Stimulated activated CD8-positive, alpha-beta memory T cell treated with anti-CD3 and anti-CD28 coated beads, Interleukin-15, amount 100 ng/mL, for 48 hours (primary cell): Measurements from ENCODE around the gene SMIM20.

Source experiments
- DNase-seq, 2 donors: peaks; one replicate each; pipeline ENCODE4 v3.0.0-alpha.2; 2020; ENCODE audit warnings: low read depth in 2 of 2

Gene SMIM20

DNA sequence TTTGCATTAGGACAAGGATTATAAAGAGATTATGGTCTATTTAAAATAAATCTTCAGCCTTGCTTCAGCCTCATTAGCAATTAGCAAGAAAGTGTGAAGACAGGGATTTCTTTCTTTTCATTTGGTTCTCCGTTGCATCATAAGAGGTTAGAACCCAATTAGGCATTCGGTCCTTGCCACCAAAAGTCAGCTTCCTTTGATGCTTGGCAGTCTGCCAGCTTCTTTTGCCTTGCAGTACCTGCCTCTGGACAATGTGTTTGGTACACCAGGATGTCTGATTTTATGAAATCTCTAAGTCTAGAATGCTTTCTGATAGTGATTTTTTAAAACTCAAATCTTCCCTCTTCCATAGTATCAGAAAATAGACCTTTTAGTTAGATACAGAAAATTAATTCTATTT lies 12.4 kb downstream of the SMIM20 start:
- no peak for DNase-seq

DNA sequence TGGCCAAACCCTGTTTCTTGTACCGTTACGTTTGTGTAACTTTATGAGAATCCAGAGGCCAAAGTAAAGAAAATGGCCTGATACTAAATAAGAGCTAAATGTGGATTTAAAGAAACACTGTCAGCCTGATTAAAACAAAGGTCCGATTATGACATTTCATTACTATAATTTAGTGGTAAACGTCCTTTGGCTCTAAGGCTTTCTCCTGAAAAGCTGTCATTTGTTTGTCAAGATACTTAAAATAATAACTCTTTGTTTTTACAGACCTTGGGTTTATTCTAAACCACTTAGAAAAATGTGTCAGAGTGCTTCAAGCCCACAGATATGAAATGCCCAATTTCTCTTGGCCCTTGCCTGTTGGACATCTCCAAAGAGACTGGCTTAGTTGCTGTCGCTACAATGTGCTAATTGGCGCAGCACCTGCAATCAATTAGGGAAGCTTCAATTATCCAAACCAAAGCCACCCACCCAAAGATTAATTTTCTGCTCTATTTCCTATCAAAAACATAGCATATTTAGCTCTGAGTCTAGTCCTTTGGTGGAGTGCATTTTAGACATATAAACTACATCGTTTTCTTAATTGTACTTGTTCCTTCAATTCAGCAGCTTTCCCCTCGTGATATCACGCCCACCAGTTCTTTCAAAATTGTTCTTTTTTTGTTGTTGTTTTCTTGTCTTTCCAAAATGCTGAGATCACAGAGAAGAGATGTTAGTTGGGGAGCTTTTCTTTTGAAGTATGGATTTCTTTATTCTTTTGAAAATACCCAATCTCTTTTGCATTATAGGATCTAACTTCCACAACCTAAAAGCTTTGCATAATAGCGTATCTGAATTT lies 13.6 kb downstream of the SMIM20 start:
- no peak for DNase-seq

DNA sequence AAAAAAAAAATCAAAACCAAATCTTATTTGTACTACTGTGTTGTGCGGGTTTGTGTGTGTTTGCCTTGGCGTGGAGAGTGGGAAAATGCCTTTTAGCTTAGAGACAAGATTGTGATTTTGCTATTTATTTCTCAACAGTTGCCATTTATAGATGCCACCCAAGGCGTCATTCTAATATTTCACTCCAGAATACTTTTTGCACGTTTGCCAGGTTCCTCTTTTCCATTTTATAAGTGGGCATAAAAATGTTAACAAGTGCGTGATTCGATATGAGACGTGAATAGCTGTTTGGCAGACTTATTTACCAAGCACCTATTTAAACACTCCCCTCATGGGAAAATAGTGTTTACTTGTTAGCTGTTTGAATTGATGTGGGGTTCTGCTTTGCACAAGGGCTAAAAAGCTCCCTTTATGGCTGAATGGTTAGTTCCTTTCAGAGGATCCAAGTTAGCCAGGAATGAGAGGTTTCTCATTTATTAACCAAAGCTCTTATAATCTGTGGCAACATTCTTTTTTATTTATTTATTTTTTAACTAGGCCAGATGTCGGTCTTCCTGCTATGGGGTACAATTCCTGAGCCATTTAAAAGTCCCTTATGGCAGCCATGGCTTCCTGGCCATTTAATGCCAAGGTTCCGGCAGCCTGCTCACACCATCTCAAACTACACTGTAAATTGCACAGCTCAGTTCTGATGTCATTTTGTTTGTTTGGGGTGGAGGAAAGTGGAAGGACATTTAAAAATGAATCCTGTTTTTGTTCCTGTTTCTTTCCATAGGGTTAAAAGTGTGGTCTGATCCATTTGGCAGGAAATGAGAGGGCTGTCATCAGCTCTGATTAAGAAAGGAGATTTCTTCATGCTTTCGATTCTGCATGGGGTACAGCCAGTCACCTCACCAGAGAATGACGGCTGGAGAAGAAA lies 14.6 kb downstream of the SMIM20 start:
- no peak for DNase-seq

DNA sequence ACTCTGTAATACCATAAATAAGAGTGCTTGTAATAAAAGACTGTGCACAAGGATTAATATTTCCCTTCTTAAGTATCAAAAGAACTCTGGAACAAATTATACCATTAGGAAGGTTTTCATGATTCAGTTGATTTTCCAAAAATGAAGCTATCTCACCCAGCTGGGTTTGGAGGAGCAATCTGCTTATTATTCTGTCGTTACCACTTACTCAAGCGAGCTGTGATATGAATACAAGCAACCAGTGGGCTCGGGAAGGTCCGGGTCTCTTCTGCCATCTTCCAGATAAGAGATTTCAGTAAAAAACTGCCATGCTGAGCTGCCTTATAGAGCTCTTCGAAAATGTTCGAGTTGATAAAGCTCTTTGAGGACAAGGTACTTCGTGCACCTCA lies 15.3 kb downstream of the SMIM20 start:
- no peak for DNase-seq

DNA sequence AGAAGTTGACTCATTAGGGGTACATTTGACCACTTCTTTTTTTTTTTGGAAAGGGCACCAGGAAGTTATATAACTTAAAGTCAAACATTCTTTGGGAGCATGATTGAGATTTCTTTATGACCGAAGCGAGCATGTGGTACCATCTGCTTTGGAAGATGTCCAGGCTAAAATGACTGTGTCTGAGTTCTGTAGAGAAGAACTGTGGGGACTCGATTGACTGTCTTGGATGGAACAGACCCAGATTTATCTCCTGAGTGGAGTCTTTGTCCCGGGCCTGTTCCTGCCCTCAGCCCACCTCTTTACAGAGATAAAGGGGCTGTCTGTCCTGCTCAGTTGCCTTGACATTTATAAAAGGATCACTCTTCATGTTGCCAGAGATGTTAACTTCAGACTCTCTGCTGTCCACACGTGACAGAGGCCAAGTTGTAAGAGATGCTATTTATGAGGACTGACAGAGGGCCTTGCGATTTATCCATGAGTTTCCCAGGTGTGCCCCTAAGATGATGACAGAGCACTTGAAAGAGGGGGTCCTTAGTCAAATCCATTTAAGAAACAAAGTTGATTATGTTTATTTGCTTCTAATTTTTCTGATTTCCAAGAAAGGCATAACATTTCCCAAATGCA lies 16.8 kb downstream of the SMIM20 start:
- no peak for DNase-seq

DNA sequence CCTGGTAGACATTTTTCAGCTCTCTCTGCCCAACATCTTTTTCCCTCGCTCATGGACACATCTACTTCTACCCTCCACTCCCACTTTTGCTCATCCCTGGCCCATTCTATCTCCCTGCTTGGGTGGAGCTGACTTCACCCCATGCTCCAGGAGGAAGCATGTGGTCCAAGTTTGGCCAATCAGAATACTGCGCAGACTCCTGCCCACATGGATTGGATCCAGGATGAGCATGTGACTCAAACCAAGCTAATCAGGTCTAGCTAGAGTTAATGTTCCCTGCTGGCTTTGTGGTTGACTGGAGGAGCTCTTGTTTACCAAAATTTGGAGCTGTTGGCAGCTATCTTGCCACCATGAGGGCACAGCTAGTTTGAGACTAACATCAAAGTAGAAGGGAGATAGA lies 22.7 kb downstream of the SMIM20 start:
- no peak for DNase-seq

DNA sequence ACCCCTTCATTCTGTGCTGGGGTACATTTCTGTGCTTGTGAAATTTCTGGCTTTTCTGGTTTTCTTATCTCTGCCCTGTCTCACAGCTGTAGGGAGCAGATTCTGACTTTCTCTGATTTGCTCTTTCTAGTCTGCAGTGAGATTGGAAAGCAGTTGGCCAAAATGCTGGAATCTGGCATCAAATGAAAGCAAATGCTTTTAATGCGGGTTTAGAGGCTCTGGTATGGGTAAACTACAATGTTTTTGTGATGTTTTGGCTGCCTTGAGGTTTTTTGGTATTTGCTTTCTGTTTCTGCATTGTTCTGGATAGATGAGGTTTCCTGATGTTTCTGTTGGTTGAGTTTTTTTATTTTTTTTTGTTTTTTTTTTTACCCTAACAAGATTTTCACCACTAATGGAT lies 23.8 kb downstream of the SMIM20 start:
- no peak for DNase-seq

DNA sequence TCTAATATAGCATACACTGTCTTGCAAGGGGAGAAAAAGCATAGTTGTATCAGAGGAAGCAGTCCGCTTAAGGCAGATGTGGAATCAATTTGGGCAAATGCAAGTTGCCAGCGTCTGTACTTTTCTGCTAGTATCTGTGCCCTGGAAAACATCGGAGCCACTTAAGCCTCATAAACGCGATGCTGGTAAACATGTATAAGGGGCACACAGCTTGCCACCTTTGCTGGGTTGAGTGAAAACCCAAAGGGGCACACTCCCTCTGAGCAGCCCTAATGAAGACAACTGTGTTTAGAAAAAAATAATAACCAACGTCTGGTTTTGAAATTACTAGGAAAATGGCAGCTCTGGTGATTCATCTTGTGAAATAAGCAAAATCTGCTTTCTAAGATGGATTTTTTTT lies 24.3 kb downstream of the SMIM20 start:
- DNase-seq, result no peak

DNA sequence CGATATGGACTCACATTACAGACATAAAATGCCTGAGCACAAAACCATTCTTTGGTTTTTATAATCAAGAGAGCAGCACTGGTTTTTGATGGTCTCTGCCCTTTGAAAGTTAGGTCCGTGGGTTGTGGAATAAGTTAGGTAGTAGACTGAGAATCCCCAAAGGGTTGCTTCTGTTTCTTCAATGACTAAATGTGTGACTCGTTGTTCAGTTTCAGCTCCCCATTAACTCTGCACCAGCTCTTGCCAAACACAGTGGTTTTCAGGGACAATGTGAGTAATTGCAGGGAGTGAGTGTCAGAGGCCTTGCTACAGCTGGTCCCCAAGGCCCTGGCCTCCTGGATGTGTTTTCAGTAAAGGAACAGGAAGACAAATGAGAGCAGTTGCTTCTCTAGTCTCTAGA lies 24.8 kb downstream of the SMIM20 start:
- peak; percentile 49 to 50 for DNase-seq

DNA sequence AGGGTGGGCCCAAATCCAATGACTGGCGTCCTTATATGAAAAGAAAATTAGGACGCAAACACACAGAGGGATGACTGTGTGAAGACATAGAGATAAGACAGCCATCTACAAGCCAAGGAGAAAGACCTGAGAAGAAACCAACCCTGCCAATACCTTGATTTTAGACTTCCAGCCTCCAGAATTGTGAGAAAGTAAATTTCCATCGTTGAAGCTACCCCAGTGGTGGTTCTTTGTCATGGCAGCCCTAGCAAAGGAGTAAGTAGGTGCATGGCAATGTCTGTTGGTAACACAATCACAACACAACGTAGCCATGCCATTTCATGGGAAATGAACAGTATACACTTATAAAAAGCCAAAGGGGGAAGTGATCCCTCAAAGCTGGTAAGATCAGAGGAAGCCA lies 25.3 kb downstream of the SMIM20 start:
- no peak for DNase-seq

DNA sequence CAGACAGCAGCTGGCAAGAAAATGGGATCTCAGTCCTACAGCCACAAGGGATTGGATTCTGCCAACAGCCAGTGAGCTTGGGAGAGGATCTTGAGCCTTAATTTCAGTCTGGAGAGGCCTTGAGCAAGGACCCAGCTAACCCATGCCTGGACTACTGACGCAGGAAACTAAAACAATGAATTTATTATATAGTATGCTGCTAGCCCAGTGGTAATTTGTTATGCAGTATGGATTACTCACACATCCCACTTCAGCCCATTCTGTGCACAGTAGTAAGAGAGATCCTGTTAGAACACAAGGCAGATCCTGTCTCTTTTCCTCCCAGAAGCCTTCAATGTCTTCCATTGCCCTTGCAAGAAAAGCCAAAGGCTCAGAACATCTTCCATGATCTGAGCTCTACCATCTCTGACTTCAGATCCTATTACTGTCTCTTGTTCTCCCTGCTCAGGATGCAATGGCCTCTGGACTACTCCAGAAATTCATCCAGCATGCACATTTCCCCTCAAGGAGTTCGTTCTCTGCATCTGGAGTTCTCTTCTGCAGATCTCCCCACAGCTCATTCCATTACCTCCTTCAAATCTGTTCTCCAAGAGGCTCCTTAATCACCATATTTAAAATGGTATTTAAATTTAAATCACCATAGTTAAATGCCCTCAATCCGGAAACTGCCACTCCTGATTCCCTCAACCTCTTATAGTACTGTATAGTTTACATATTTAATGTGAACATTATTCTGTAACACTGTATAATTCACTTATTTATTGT lies 27.6 kb downstream of the SMIM20 start:
- no peak for DNase-seq

DNA sequence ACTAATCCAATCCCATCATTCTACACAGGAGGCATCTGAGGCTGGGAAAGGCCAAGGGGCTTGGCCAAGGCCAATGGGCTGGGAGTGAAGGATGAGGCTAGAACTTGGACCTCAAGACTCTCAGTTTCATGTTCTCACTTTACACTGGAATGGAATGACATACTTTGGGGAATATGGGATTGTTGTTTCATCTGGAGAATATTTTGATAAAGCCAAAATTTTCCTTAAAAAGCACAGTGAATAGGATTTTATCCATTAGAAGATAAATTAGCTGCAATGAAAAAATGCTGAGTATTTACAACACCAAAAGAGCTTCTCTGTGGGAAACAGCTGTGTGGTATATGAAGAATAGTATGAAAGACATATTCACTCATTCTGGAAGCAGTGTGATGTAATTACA lies 29.3 kb downstream of the SMIM20 start:
- DNase-seq, result no peak

DNA sequence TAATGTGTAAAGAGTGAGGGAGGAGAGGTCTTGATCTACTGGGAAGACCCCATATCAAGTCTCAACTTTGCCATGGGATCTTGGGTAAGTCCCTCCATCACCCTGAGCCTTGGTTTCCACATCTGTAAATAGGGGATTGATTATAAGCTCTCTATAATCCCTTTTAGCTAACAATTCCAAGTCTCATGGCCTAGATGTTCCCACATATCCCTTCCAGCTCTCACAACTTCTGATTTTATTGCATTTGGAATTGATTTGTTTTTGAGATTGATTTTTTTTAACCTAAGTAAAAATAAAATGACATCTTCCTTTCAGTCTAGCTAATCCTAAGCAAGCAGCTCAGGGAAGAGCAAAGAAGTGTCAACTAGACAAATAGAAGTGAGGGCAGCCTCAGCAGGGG lies 29.8 kb downstream of the SMIM20 start:
- no peak for DNase-seq

DNA sequence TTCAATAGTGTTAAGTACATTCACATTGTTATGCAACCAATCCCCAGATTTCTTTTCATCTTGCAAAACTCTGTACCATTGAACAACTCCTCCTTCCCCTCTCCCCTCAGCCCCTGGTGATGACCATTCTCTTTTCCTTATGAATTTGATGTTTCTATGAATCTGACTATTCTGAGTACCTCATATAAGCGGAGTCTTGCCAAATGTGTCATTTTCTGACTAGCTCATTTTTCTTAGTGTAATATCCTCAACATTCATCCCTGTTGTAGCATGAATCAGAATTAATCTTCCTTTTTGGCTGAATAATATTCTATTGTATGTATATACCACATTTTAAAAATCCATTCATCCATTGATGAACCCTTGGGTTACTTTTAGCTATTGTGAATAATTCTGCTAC lies 34.0 kb downstream of the SMIM20 start:
- DNase-seq, result no peak

DNA sequence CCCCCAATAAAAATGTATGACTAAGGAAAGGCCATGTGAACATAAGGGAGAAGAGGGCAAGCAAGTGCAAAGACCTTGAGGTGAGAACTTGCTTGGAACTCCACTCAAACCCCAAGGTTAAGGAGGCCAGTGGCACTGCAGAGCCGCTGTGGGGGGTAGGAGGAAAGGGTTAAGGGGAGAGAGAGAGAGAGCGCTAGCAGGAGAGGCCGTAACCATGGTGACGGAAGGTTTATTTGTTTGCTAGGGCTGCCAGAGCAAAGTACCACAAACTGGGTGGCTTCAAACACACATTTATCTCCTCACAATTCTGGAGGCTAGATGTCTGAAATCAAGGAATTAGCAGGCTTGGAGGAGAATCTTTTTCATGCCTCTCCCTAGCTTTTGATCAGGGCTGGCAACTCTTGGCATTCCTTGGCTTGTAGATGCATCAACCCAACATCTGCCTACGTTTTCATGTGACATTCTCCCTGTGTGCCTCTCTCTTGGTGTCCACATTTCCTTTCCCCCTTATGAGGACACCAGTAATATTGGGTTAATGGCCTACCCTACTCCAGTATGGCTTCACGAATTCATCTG lies 35.2 kb downstream of the SMIM20 start:
- DNase-seq, result no peak

DNA sequence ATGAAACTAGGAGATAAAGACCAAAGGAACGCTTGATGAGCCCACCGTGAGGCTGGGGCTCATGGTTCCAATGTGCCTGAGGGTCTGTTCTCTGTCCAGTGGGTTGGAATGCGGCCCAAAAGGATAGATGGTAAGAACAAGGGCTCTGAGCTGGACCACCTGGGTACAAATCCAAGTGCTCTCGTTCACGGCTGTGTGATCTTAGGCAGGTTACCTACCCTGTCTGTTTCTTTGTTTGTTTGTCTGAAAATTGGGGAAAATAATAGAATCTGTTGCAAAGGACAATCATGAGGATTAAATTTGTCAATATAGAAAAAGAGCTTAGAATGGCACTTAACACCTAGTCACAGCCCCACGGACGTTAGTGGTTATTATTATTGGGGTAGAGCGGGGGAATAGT lies 36.0 kb downstream of the SMIM20 start:
- DNase-seq, result no peak

DNA sequence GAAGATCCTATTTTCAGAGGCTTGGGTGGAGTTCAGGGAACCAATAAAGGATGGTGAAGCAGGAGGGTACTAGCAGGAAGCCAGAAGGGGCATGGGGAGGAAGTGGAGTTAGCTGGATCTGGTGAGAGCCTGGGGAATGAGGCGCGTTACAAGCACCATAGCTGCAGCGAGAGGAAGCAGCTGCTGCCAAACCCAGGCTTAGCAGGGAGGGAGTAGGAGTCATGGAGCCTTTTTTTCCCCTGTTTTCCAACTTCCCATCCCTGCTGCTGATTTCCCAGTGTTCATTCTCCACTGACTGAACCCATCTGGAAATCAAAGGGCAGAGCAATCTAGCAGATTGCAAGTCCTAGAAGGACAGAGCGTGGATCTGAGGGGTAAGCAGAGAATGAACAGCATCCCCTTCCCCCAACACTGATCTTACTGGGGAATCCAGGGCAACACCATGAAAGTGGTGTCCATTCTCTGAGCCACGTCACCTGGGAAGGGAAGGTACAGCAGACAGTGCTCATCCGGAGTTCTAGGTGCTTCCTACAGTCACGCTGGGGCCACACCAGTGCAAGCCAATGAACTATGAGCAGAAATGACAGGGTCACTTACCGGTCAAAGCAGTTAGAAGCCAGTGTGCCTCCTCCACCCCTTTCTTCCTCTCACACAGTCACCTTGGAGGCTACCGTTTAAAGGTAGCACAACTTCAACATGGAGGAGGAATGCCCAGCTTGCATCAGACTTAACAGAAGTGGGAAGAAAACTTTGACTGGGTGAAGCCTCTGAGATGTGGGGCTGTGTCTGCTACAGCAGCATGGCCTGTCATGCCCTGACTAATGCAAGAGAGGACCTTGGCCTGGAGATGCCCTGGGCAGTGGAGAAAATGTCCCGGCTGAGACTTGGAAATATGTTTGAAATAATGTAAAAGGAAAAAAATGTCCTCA lies 36.7 kb downstream of the SMIM20 start:
- no peak for DNase-seq

DNA sequence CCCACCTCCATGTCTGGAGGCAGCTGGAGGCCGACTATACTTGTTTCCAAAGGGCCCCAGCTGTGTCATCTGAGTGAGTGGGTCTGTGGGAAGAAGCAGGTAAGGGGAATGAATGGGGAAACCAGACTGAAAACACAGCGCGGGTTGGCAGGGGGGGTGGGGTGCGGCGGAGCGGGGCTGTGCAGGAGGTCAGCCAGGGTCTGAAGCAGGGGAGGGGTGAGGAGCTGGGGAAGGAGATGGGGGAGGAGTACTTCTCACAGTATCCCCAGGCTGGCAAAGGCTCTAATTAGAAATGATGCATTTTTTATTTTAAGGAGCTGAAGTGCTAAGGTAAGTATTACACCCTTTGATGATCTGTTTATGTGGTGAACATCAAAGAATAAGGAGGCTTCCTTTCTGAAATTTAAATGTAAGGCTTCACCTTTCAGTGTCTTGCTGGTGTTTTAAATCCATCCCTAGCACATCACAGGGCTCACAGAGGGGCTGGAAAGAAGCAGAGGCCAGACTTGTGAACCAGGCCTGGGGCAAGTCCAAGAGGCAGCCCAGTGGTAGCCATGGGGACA lies 37.5 kb downstream of the SMIM20 start:
- DNase-seq, result no peak

DNA sequence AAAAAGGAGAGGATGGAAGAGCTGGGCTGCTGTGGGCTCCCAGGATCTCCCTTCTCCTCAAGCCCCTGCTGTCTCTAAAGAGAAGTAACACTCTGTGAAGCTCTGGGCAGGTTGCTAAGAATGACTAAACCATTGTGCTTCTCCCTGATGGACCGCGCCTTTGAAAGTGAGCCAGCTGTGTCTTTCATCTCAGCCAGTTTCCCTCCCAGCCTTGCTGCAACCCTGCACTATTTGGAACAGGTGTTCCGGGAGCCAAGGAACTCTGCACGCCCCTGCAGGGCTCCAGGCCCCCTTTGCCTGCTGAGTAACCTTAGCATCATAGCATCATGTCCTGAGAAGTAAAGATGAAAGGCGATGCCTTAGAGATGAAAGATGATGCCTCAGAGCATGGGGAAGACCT lies 39.7 kb downstream of the SMIM20 start:
- no peak for DNase-seq

DNA sequence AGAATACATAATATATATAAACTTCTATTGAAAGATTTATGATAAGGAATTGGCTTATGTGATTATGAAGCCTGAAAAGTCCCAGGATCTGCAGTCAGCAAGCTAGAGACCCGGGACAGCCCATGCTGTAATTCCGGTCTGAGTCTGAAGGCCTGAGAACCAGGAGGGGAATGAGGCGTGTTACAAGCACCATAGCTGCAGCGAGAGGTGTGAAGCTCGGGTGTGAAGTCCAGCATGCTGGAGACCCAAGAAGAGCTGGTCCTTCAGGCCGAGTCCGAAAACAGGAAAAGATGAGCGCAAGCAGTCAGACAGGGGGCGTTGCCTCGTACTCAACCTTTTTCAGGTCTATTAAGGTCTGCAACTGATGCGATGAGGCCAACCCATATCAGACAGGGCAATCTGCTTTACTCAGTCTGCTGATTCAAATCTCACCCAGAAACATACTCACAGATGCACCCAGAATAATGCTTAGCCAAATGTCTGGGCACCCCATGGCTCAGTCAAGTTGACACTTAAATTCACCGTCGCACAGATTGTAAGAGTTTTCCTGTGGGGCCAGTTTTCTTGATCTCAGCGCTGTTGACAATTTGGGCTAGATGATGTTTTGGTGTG lies 40.4 kb downstream of the SMIM20 start:
- no peak for DNase-seq
